HUES64 (cell line): Measurements from ENCODE around the gene UBXN10.

ENCODE experiments used
- H3K27ac ChIP-seq: 2 replicates; pipeline ENCODE4 v1.7.0; 2013; ENCODE audit warnings: low read depth, low read length, inconsistent platforms
- H3K27me3 ChIP-seq: 2 replicates; pipeline ENCODE4 v1.6.1; 2013; ENCODE audit warnings: mild to moderate bottlenecking, low read length; ENCODE audit not compliant: insufficient read depth
- H3K36me3 ChIP-seq: 2 replicates; pipeline ENCODE4 v1.6.1; 2013; ENCODE audit warnings: mild to moderate bottlenecking, low read length; ENCODE audit not compliant: insufficient read depth
- H3K4me1 ChIP-seq: 2 replicates; pipeline ENCODE4 v1.6.1; 2013; ENCODE audit warnings: mild to moderate bottlenecking, low read length, moderate library complexity; ENCODE audit not compliant: insufficient read depth
- H3K4me3 ChIP-seq: 2 replicates; pipeline ENCODE4 v1.5.1; 2013; ENCODE audit warnings: mild to moderate bottlenecking, low read length, moderate library complexity
- H3K9ac ChIP-seq: 2 replicates; pipeline ENCODE4 v1.6.1; 2013; ENCODE audit warnings: mild to moderate bottlenecking, low read depth, low read length
- H3K9me3 ChIP-seq: 2 replicates; pipeline ENCODE4 v1.6.1; 2013; ENCODE audit warnings: low read depth, low read length; ENCODE audit not compliant: insufficient read depth
- WGBS: fragments of 150-250, 120-280 bp; methylation state at CpG from one replicate; pipeline ENCODE4 v1.1.7; 2013; ENCODE audit warnings: missing lambda C conversion rate; 5-methylcytosine and 5-hydroxymethylcytosine counted together

Gene UBXN10

GRCh38 chr1:20195462-20195780 is 9.5 kb downstream of the UBXN10 start:
- H3K9ac ChIP-seq = no peak overlapping the region
- 90% methylated on average over 3 of the region's 4 CpGs for WGBS

DNA sequence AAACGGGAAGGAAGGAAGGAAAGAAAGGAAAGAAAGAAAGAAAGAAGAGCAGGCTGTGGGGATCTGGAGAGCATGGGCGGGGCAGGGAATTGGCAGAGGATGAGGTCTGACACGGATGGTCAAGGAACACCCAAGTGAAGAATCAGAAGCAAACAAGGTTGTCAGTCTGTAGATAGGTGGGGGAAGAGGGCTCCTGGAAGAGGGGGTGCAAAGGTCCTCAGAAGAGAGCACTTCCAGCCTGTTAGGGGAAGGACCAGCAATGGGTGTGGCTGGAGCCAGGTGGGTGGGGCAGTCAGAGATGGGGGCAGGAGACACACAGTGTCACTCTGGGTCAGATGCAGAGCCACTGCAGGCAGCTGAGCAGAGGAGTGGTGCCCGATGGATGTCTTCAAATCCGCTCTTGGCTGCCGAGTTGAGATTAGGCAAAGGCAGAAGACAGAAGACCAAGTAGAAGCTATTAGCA is 11.5 kb downstream of the UBXN10 start:
- no peak overlapping the region for H3K9ac ChIP-seq
- WGBS = 86% methylated on average over 6 of the region's 6 CpGs
- no peaks in the 10 kb centered on the region for H3K27me3 ChIP-seq

More at GRCh38 chr1:20195462-20195780, 9.5 kb downstream of the UBXN10 start:
- Histone ChIP-seq H3K27ac (no peak overlapping the region), H3K4me1 (peaks cover 9% of the 10 kb centered on the region), H3K36me3 (no peaks in the 10 kb centered on the region), H3K27me3 (no peaks in the 10 kb centered on the region), H3K9me3 (no peaks in the 10 kb centered on the region), H3K4me3 (no peak overlapping the region)

DNA sequence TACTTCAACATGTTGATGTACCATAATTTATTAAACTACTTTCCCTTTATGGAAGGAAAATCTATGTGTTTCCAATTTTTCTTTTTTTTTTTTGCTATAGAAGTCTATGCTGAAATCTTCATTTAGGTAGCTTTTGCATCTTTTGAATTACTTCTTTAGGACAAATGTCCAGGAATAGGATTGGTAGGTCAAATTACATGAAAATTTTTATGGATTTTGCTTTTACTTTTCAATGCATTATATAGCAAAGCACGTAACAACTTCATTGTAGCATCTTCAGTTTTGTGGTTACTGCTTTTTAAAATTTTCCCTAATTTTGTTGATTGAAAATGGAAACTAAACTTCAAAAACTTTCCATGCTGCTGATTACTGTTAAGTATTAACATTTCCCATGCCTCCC is 12.4 kb downstream of the UBXN10 start:
- H3K9me3 ChIP-seq = no peaks in the 10 kb centered on the region
- H3K36me3 ChIP-seq = no peaks in the 10 kb centered on the region
- no peak overlapping the region for H3K9ac ChIP-seq
- no peak overlapping the region for H3K27ac ChIP-seq
- no peaks in the 10 kb centered on the region for H3K27me3 ChIP-seq
- peaks cover 9% of the 10 kb centered on the region for H3K4me1 ChIP-seq
- WGBS = no CpG with 5 or more reads among the region's 1 CpG
- no peak overlapping the region for H3K4me3 ChIP-seq

More for the DNA sequence above, 11.5 kb downstream of the UBXN10 start:
- Histone ChIP-seq H3K9me3 (no peaks in the 10 kb centered on the region), H3K4me1 (peaks cover 9% of the 10 kb centered on the region), H3K36me3 (no peaks in the 10 kb centered on the region), H3K4me3 (no peak overlapping the region), H3K27ac (no peak overlapping the region)

DNA sequence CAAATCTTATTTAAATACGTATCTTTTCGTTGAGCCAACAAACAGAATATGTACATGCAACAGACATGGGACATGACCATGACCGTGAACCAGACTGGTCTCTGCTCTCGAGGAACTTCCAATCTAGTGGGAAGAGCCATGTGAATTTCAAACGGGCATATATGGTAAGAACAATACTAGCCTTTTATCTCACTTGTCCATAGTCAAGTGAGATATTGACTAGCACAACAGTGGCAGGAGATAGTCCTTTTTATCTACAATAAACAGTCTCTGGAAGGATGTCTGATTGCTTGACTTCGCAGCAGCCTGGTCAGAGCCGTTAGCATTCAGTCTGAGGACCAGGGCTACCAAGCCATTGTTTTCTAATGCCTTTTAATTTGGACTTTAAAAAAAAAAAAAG is 13.0 kb downstream of the UBXN10 start:
- Histone ChIP-seq H3K27me3 (no peaks in the 10 kb centered on the region), H3K27ac (no peak overlapping the region), H3K9ac (no peak overlapping the region), H3K9me3 (no peaks in the 10 kb centered on the region), H3K36me3 (no peaks in the 10 kb centered on the region), H3K4me3 (no peak overlapping the region), H3K4me1 (peaks cover 9% of the 10 kb centered on the region)
- WGBS = 92% methylated on average over 7 of the region's 7 CpGs

DNA sequence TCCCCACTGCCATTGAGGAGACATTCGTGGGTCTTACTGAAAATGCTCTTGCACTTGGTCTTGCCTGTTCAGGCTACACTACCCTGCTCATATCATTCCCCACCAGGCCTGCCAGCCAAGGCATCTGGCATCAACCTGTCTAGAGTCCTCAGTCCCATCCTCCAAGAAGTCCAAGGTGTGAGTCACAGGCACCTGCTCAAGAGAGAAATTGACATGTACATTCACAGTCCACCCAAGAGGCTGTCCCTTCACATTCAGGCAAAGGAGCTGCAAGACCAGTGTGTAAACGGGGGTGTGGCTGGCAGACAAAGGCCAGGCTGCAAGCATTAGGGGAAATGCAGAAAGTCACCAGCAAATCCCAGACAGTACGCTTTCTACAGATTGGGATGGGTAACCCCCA is 13.5 kb downstream of the UBXN10 start:
- Histone ChIP-seq H3K27ac (no peak overlapping the region), H3K4me3 (no peak overlapping the region), H3K4me1 (peaks cover 5% of the 10 kb centered on the region), H3K36me3 (no peaks in the 10 kb centered on the region), H3K9me3 (no peaks in the 10 kb centered on the region), H3K27me3 (no peaks in the 10 kb centered on the region), H3K9ac (no peak overlapping the region)
- 82% methylated on average over 3 of the region's 3 CpGs for WGBS

GRCh38 chr1:20199840-20200239 is 13.9 kb downstream of the UBXN10 start:
- Histone ChIP-seq H3K27me3 (no peaks in the 10 kb centered on the region), H3K4me1 (peaks cover 2% of the 10 kb centered on the region; the same call in 1 of the 2 replicates), H3K27ac (no peak overlapping the region), H3K9me3 (no peaks in the 10 kb centered on the region), H3K4me3 (no peak overlapping the region), H3K36me3 (no peaks in the 10 kb centered on the region), H3K9ac (no peak overlapping the region)
- 89% methylated on average over 2 of the region's 2 CpGs for WGBS

GRCh38 chr1:20200966-20201365 is 15.1 kb downstream of the UBXN10 start:
- no peaks in the 10 kb centered on the region for H3K27me3 ChIP-seq
- no peak overlapping the region for H3K27ac ChIP-seq
- no peaks in the 10 kb centered on the region for H3K9me3 ChIP-seq
- H3K9ac ChIP-seq = no peak overlapping the region
- no peak overlapping the region for H3K4me3 ChIP-seq
- no peaks in the 10 kb centered on the region for H3K4me1 ChIP-seq
- no peaks in the 10 kb centered on the region for H3K36me3 ChIP-seq
- WGBS = 90% methylated on average over 2 of the region's 2 CpGs

DNA sequence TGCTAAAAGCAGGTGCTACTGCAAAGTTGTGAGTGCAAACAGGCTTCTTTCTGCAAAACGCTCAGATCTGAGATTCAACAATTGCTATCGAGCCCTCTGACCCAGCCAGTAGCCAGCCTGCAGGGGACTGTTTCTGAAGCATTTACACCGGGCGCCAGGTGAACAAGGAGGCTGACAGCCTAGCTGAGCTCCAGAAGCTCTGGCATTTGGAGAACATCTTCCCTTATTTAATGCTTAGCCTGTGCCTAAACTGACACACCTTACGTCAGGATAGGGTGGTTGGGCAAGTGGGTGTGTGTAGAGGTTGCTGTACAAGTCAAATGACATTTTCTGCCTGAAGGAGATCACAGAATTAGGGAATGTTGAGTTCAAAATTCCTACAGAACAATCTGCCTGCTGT is 16.3 kb downstream of the UBXN10 start:
- no peaks in the 10 kb centered on the region for H3K4me1 ChIP-seq
- WGBS = 97% methylated on average over 5 of the region's 5 CpGs
- H3K9ac ChIP-seq = no peak overlapping the region
- no peaks in the 10 kb centered on the region for H3K36me3 ChIP-seq
- no peaks in the 10 kb centered on the region for H3K9me3 ChIP-seq
- no peak overlapping the region for H3K27ac ChIP-seq
- no peak overlapping the region for H3K4me3 ChIP-seq
- no peaks in the 10 kb centered on the region for H3K27me3 ChIP-seq

GRCh38 chr1:20207546-20207945 is 21.6 kb downstream of the UBXN10 start:
- Histone ChIP-seq H3K4me1 (no peaks in the 10 kb centered on the region), H3K4me3 (no peak overlapping the region), H3K27ac (no peak overlapping the region), H3K9me3 (no peaks in the 10 kb centered on the region), H3K36me3 (no peaks in the 10 kb centered on the region), H3K27me3 (no peaks in the 10 kb centered on the region), H3K9ac (no peak overlapping the region)
- WGBS = 94% methylated on average over 4 of the region's 4 CpGs

DNA sequence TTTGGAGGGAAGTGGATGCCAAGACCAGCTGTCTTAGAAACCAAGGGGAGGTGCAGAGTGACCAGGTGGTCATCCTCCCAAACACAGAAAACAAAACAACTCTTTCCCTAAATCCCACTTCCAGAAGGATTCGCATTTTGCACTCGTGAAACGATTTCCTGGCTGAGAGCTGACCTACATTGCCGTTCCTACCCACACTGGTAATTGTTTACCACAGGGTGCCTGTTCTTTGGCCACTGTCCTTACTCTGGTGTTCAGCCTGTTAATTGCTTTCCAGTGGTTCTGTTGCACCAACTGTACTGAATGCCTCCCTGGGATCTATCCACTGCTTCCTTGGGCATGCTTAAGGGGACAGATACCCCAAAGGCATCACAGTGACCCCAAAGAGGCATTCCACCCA is 23.6 kb downstream of the UBXN10 start:
- WGBS = 83% methylated on average over 4 of the region's 4 CpGs
- Histone ChIP-seq H3K36me3 (no peaks in the 10 kb centered on the region), H3K27ac (no peak overlapping the region), H3K9ac (no peak overlapping the region), H3K27me3 (no peaks in the 10 kb centered on the region), H3K4me3 (no peak overlapping the region), H3K4me1 (peaks cover 6% of the 10 kb centered on the region), H3K9me3 (no peaks in the 10 kb centered on the region)

GRCh38 chr1:20210736-20211460 is 25.0 kb downstream of the UBXN10 start:
- H3K4me3 ChIP-seq = no peak overlapping the region
- H3K4me1 ChIP-seq = peaks cover 6% of the 10 kb centered on the region
- no peaks in the 10 kb centered on the region for H3K36me3 ChIP-seq
- H3K27ac ChIP-seq = no peak overlapping the region
- H3K9me3 ChIP-seq = no peaks in the 10 kb centered on the region
- H3K27me3 ChIP-seq = no peaks in the 10 kb centered on the region
- no peak overlapping the region for H3K9ac ChIP-seq
- 94% methylated on average over 10 of the region's 10 CpGs for WGBS

GRCh38 chr1:20211511-20211931 is 25.6 kb downstream of the UBXN10 start:
- 69% methylated on average over 4 of the region's 4 CpGs for WGBS
- Histone ChIP-seq H3K27me3 (no peaks in the 10 kb centered on the region), H3K9ac (no peak overlapping the region), H3K4me3 (no peak overlapping the region), H3K36me3 (no peaks in the 10 kb centered on the region), H3K9me3 (no peaks in the 10 kb centered on the region; the same call in 1 of the 2 replicates), H3K4me1 (peaks cover 6% of the 10 kb centered on the region), H3K27ac (no peak overlapping the region)
